Hematopoietic multipotent progenitor cell treated with erythropoietin and hydrocortisone succinate and interleukin-3 and kit ligand, for 4 days (in vitro differentiated cells): ENCODE data around the gene PTPRD.

Experiments used
- DNase-seq: peaks from one replicate; pipeline ENCODE4 v3.0.0-alpha.2; 2015

The PTPRD gene

DNA sequence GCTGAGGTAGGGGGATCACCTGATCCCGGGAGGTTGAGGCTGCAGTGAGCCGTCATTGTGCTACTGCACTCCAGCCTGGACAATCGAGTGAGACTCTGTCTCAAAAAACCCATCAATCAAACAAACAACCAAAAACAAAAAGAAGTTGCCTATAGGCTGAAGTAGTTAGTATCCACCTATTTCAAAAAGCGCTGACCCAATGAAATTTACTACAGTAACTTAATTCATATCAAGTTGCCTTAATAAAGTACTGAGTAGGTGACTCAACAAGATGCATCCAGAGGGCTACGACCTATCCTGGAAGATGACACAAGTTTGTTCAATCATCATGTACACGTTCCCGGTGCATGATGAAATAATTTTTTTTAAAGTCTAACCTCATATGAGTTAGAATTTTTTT lies 2164.6 kb downstream of the PTPRD start:
- DNase-seq, result no peak

DNA sequence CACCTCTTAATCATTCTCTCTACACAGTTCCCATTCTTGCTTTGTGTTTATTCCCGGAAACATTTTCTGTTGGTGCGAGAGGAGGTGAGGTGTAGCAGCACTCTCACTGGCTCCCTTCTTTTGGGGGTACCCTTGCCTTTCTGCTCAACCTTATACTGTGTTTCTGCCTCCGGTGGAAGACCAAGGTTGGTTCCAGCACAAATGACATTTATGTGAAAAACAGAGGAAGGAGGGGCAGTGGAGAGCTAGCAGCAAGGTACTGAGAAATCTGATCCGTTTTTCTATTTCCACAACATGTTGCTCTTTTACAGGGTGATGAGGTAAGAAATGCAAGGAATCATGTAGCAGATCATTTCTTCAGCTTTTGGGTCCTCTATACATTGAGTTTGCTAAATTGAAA lies 2165.2 kb downstream of the PTPRD start:
- no peak for DNase-seq

DNA sequence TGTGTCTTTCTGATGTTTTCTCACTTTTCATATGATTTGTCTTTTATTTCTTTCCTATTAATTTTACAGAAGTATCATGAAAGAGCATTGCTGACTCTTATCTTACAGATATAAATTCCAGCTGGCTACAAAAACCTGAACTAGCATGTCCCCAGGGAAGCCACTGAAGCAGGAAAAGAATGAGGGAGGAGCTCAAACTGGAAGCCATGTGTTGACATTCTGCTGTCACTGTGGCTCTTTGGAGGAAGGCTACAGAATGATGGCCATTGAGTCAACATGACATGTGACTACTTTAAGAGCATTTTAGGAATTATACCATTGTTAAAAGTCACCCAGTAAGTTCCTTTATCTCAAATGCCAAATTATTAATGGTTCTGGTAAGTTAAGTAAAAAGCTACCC lies 2174.9 kb downstream of the PTPRD start:
- no peak for DNase-seq

DNA sequence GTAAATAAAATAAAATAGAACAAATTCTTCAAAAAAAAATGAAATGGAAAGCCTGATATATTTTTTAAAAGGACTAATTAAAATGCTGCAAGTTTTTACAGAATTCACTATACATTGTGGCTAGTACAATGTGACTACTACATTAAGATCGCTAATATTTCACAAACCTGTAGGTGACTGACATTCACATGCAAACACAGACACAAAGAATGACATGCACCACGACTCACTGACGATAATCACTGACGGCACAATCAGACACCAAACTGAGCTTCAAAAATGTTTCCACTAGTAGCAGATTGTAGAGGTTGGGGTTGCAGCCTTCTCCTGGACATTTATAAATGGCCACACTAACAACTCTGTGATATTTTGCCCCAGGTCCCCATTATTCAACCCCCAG lies 2175.5 kb downstream of the PTPRD start:
- no peak for DNase-seq

DNA sequence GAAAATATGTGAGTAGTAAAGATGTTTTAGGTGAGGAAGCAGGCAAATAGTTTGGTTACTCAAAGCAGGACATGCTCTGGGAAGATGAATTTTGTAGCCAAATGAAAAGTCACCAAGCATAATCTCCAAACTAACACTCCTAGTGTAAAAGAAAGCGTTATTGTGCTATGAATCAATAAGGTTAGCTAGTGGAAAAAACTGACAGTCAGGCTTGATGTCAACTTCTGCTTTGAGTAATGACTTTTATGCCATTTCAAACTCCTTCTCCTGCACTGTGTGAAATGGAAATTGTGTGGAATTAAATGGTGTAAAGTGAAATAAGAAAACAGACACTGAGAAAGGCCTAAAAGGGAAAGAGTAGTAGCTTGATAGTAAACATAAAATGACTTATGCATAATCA lies 2176.0 kb downstream of the PTPRD start:
- no peak for DNase-seq

DNA sequence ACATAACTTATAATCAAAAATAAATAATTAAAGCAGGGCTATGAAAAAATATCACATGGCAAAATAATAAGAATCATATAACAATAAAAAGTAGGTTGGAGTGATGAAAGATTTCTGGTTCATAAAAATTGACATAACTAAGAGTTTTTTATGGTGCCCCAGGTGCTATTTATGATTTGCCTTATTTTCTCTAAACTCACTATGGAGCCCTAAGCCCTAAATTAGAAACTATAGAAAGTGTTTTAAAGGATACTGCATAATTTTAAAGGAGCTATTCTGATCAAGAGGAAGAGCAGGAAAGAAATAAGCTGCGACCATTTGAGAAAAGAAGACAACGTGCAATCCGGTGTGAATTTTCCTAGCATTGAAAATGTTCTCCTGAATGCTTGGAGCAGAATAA lies 2178.2 kb downstream of the PTPRD start:
- no peak for DNase-seq

DNA sequence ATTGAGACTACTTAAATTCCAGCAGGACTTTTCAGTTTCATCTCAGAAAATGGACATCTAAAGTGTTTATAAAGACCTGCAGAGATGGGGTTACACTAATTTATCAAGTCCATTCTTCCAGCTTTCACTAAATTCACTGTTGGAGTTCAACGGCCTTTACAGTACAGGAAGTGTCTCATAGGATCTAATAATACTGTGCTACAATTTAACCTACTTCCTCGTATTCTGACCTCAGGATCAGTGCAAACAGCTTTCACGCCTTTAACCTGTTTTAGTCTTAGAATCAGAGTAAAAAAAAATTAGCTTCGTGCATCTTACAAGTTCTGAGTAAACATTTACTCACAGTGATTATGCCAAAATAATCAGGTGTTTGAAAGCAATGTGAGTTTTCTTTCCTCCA lies 2180.6 kb downstream of the PTPRD start:
- no peak for DNase-seq

DNA sequence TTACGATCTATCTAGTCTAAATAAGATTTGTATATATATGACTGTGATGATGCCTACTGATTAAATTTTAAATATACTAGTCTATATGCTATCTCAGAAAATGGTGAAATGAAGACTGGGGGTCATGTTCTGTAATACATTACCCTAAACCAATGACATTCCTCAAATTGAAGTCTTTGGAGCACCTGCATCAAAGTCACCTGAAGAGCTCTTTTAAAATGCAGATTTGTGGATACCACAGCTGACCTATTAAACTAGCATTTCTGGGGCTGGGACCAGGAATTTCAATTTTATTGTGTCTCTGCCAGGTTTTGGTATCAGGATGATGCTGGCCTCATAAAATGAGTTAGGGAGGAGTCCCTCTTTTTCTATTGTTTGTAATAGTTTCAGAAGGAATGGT lies 2181.3 kb downstream of the PTPRD start:
- DNase-seq, result no peak

DNA sequence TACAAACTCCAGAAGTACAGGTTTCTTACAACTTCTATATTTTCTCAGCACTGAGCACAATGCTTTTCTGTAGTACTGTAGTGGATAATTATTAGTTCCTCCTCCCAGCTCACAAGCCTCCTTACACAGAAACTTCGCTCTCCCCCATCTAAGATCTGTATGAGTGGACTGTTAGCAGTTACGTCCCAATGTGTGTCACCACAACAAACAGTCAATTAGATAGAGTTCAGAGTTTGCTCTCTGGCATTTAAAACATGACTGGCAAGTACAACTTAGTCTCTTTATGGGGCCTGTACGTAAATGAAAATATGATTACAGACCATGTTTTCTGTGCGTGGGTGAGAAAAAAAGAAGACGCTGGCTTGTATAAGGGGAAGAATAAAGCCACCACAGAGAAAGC lies 2181.9 kb downstream of the PTPRD start:
- no peak for DNase-seq

DNA sequence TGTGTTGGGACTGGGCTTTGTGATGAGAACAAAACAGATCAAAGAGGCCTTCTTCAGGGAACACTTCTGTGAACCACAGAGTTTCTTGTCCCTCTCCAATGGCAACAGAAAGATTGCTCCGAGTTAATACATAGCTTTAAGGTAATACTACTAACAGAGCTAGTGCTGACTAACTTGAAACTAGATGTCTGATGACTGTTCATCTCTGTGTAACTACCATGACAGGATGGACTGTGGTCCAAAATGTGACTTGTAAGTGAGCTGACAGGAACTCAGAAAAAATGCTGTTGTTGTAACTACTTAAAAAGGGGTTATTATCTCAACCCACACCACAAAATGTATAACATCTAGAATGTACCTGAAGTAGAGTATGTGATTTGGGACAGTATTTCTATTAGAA lies 2183.0 kb downstream of the PTPRD start:
- DNase-seq, result no peak

DNA sequence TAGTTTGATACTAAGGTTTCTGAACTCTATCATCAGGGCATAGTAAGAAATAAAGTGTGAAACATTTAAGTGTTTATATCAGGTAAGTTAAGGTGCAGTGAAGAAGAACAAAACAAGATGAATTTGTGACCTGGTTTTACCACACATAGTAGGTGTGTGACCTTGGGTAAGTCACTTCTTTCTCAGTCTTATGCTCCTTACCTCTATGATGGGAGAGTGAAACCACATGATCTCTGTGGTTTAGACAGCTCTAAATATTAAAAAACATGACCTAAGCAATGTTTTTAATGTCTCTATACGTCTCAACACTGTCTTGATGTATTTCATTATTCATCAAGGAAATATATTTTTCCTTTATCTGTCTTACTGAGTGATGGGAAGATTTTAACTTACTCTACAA lies 2183.6 kb downstream of the PTPRD start:
- no peak for DNase-seq

DNA sequence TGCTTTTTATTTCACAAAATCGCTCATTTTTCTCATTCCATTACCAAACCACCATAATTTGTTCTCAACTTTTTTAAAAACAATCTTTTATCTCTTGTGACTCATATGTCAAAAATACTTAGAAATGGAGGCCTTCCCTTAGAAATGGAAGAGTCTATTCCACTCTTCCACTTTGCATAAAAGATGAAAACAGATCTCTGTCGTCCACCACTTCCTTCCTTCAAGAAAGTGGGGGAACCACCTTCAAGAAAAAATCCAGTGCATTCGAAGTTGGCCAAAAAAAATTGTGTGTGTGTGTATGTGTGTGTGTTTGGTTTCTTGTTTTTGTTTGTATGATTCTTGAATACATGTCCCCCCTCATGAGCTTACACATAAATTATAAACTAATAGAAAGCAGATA lies 2184.4 kb downstream of the PTPRD start:
- peak; percentile 2 for DNase-seq

DNA sequence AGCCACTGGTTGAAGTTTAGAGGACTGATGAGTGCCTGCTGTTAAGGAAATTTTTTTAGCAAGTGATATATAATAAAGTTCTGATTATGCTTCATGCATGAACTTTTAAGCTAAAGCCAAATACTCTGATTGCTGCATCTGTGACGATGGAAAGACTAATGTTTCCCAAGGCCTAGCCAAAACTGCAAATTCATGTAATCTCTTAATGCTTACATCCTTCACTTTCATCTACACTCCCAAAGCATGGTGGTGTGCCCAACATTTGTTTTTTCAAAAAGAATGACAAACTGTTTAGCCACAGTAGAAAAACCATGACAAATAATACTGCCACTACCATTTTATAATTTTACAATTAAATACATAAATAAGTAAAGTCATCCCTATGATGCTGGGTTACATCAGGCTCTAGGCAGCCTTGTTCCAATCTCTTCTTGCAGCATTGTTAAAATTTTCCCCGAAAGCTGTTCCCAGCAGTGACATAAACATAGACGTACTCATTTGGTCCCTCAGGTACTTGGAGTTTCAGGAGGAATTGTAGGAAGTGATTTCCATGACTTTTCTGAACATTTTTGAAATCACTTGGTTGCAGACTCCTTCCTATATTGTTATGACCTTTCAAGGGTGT lies 2187.9 kb downstream of the PTPRD start:
- DNase-seq, result no peak

DNA sequence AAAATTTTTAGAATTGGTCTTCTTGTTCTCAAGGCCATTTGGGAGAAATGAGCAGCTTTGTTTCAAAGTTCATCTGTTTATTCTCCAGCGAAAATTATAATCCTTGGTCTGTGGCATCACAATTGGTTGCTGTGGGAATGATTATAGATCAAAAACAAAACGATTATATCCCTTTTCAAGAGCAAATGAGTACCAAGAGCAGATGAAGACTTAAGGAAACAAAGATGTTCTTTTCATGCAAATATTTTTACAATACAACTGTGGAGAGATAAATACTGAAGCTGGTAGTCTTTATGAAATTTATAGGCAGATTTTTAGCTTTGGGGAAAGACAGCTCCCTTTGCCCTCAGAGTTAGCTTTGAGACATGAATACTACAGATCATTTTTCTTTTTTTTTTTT lies 2192.4 kb downstream of the PTPRD start:
- no peak for DNase-seq

DNA sequence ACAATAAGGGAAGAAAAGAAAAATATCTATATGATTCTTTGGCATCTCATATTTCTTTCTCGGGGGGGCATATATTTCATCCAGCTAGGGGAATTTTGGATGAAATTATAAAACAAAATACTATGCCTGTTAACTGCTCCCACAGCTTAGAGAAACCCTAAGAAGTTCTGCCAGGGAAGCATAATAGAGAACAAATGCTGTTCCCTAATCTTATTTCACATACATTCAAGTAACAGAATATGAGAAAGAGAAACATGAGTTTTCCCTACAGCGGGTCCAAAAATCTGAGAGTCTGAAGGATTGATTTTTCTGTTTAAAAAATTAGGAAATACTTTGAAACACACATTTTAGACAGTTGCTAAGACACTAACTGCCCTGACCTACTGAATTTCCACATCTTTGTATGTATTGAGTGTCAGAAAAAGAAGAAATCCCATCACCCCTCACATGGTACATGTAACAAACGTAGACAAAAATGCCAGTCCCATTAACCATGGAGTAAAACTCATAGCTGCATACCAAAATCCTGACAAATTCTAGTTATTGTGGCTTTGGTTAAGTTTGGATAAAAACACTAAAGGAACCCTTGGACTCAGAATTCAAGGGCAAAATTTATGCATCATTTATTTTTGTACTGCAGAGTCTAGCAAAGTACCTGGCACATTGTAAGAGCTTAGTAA lies 2193.1 kb downstream of the PTPRD start:
- DNase-seq, result no peak

DNA sequence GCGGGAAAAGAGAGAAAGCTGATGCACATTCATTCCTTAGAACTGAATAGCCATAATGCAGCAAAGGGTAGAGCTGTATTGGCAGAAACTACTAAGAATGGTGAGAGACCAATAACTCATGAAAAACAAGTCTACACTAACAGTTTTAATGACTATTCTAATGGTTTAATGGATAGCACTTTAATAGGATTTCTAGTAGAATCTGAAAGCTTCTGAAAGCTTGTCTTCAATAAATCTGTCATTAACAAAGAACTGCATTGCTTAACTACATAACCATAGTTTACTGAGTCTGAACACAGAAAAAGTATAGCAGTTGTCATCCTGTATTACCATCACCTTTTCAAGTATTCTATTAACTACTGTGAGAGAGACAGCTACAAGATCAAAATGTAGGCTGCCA lies 2195.5 kb downstream of the PTPRD start:
- DNase-seq, result no peak

DNA sequence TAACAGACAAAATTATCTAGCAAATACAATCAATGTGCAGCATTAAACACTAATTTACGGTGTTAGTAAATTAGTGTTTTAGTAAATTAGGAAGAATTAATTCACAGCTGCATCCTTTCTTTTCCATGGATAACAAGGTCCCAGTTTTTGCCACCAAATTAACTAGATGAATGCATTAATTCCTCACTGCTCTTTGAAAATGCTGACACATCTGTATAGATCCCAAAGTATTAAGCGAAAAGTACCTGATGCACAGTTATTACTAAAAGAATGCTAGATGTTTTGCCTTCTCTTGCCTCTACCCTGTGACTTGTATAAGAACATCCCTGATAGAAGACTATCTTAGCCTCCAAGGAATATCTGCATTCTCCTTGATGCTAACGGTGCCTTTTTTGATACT lies 2200.5 kb downstream of the PTPRD start:
- DNase-seq, result no peak

DNA sequence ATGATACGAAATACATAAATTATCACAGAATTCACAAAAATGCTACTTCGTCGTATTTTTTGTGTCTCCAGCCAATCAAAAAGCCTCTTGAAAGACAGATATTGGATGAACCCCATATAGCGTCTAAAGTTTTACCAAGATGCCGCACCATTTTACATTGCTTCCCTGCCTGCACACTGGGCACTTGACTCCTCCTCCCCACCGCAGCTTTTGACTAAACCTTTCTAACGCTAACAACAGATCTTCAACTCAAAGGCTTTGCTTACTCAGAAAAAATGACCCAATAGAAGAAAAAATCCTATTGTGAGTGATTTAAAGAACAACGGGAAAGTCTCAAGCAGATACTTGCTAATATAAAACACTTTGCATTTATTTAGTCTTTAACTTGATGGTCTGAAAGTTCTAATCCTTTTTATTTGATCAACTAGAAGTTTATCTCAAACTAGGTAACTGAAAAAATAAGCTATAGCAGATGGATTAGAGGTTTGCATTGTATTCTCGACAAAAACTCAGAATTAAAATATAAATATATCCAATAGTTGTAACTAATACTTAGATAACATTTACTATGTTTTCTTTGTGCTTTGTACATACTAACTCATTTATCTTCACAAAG lies 2204.1 kb downstream of the PTPRD start:
- no peak for DNase-seq

DNA sequence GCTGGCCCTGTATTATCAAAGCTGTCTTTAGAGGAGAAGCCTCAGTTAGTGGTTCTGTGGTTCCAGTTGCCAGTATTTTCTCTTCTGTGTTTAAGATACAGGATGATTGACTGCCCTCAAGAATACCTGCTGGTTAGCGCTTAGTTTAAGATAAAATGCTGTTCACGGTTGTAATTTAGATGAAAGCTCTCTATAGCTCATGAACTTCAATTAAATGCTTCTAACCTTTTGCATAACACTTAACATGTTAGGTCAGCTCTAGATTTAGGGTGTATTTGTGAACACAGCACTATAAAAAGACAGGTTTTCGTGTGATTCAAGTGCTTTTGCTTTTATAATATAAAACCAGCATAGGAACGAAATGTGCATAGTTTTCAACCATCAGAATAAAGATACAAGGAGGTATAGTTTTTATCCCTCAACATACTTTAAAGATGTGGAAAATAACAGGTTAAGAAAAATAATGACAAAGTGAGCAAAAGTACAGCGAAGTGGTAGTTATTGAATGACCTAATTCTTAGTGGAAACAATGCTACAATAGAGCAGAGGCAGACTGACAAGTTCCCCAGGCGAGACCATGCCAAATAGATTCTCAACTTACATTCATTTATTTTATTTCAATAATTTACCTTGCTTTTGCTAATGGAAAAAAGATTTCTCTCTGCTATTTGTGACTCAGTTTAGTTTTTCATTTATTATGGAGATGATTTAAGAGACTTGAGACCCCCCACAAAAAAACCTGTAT lies 2210.7 kb downstream of the PTPRD start:
- DNase-seq, result no peak

DNA sequence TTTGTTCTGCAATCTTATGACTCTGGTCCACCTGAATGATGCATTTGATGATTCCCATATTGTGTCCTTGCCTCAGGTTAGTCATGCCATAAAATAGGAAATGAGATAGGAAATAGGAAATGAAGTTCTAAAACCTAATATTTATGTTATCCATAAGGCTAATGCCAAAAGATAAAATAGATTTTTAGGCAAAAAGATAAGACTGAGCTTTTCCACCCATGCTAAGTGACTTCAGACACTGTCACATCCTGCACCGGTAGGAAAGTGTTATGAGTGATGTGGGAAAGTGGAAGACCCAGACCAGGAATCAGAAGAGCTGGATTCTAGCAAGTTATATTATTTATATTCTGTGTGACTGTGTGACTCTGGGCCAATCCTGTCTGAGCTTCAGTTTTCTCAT lies 2212.4 kb downstream of the PTPRD start:
- DNase-seq, result no peak

DNA sequence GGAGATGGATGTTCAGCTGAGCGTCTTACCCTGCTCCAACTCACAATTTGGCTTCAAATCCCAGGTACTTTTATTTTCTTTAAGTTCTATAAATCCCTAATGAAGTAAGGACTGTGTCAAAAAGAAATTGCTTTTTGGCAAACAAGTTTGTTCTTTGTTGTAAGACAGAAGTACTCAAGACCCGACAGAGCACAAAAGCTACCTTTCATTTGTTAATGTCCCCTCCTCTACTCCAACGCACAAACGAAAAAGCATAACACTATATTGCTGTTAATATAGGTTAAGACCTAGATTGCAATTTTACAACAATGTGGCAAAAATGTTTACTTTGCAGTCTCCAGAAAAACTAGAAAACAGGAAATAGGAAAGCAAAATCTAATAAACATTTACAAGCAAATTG lies 2217.8 kb downstream of the PTPRD start:
- no peak for DNase-seq

DNA sequence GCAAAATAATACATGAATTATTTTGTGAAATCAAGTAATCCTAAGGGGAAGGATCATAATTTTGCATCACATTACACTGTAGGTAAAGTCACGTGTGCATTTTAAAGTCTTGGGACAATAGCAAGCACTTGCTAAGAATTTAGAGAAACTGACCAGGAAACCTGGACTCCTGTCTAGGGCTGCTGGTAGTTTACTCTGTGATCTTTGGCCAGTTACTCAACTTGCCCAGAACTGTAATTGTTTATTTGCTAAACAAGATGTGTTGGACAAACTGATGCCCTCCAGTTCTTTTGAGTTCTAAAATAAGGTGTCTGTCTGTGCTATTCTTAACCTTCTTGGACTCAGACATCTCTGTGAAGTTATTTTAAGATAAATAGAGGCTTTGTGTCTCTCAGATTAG lies 2218.5 kb downstream of the PTPRD start:
- DNase-seq, result no peak

DNA sequence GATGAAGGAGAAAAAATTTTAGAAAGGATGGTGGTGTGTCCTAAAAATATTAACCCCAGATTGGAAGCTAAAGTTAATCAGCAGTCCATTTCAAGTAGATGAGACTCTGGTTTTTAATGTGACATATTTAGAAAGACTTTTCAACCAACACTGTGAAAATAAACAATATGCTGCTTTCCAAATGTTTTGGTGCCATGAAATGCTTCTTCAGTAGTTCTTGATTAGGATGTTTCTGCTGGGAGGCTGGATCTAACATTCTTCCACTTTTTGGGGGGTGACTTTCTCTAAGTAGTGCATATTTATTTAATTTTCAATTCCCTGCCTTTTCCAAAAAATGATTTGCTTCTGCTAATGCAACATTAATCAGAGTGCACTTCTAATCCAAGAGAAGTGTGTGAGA lies 2219.9 kb downstream of the PTPRD start:
- no peak for DNase-seq

DNA sequence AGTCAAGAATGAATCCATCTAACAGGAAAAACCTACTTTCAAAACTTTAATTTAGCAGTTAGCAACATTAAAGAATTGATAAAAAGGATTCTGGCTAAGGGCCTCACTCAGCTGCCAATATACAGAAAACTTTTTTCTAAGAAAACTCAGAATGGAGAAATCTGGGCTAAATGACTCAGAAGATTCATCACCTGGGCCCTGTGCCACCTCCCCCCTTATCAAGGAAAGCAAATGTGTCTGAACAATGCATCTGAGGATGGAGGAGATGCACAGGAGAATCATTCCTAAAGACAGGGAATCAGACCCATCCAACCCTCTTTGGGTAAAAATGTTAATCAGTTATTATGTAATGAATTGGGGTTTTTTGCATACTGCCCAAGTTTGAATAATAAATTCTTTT lies 2221.2 kb downstream of the PTPRD start:
- DNase-seq, result no peak
